Measurements from ENCODE around the gene PUS1. TPM values are rescaled to one million over a fixed set of nuclear protein-coding genes. Genes with fewer than 3 reads are reported as not detected.

The PUS1 gene
- total and polyA plus RNA-seq, 2 of the 8 experiments (the other 6 are each of a cell fraction or from before 2014, with no cell fraction given) = 48.1 to 81.2 TPM

GRCh38 chr12:131903270-131904255 lies 25.5 kb upstream of the PUS1 start (continued):
- TF ChIP-seq, protein P1, sequence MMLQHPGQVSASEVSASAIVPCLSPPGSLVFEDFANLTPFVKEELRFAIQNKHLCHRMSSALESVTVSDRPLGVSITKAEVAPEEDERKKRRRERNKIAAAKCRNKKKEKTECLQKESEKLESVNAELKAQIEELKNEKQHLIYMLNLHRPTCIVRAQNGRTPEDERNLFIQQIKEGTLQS (IDR thresholded peaks at IDR 0.05; ENCODE audit: insufficient read depth, low read depth, low read length) = no peak
- TF ChIP-seq POLR2AphosphoS5 (IDR thresholded peaks at IDR 0.05; ENCODE audit: low read depth, low read length) (no peak), EGR1 (IDR thresholded peaks at IDR 0.05; ENCODE audit: borderline replicate concordance, low read depth, low read length) (no peak), SAP30 (IDR thresholded peaks at IDR 0.05; ENCODE audit: insufficient read depth, insufficient replicate concordance, low read length) (no peak)
